SU-DHL-6 (cell line): Measurements from ENCODE around the gene TTLL8.

Experiments
- H2AFZ ChIP-seq: fragments of 200-600 bp; sonication (generic); 2 replicates; pipeline ENCODE4 v1.6.1; 2014; ENCODE audit warnings: low read depth, mild to moderate bottlenecking, moderate library complexity, mixed read lengths, antibody characterized with exemption, low read length; ENCODE audit not compliant: severe bottlenecking
- H3F3A ChIP-seq: fragments of 200-600 bp; shearing (Covaris generic); 2 replicates; pipeline ENCODE4 v1.6.0; 2016; ENCODE audit warnings: antibody characterized with exemption, mild to moderate bottlenecking; ENCODE audit not compliant: insufficient read depth
- H3K27ac ChIP-seq: fragments of 200-600 bp; sonication (generic); 2 replicates; pipeline ENCODE4 v1.5.1; 2016; ENCODE audit warnings: low read depth, mild to moderate bottlenecking, low read length, moderate library complexity, mixed read lengths
- H3K27me3 ChIP-seq: fragments of 200-600 bp; sonication (generic), shearing (Covaris generic); 2 replicates; pipeline ENCODE4 v1.6.0; 2014; ENCODE audit warnings: mild to moderate bottlenecking, low read length
- H3K36me3 ChIP-seq: fragments of 200-600 bp; sonication (generic); 2 replicates; pipeline ENCODE4 v1.6.1; 2014; ENCODE audit warnings: mild to moderate bottlenecking, low read length, mixed read lengths
- H3K4me2 ChIP-seq: fragments of 300-600, 200-600 bp; shearing (Covaris generic), sonication (generic); 2 replicates; pipeline ENCODE4 v1.6.0; 2014; ENCODE audit warnings: low read length, low read depth, mild to moderate bottlenecking; ENCODE audit not compliant: poor library complexity, severe bottlenecking
- H3K4me3 ChIP-seq: fragments of 200-600 bp; sonication (generic); 2 replicates; pipeline ENCODE4 v1.5.1; 2014; ENCODE audit warnings: antibody characterized with exemption, low read length, mild to moderate bottlenecking, mixed read lengths; ENCODE audit not compliant: insufficient read depth, poor library complexity, severe bottlenecking
- H3K79me2 ChIP-seq: fragments of 200-600 bp; sonication (generic); 2 replicates; pipeline ENCODE4 v1.6.1; 2014; ENCODE audit warnings: mild to moderate bottlenecking, low read length, moderate library complexity; ENCODE audit not compliant: insufficient read depth
- H3K9ac ChIP-seq: fragments of 200-600 bp; sonication (generic); 2 replicates; pipeline ENCODE4 v1.7.0; 2014; ENCODE audit warnings: mild to moderate bottlenecking, low read length
- H3K9me2 ChIP-seq: fragments of 200-600 bp; sonication (generic); replicated peaks from 2 replicates; pipeline ENCODE4 v1.6.1; 2014; ENCODE audit warnings: low read length; ENCODE audit not compliant: insufficient read depth
- H3K9me3 ChIP-seq: fragments of 200-600 bp; sonication (generic); 2 replicates; pipeline ENCODE4 v1.6.1; 2014; ENCODE audit warnings: low read length, mixed read lengths; ENCODE audit not compliant: insufficient read depth
- H4K20me1 ChIP-seq: fragments of 200-600 bp; sonication (generic); 2 replicates; pipeline ENCODE4 v1.6.1; 2014; ENCODE audit warnings: low read depth, mild to moderate bottlenecking, antibody characterized with exemption, low read length, moderate library complexity, mixed read lengths
- CTCF ChIP-seq: fragments of 200-600 bp; sonication (generic); IDR thresholded peaks from one replicate; pipeline ENCODE4 v1.5.1; 2017; ENCODE audit warnings: antibody characterized with exemption, mild to moderate bottlenecking, low read length, moderate library complexity; ENCODE audit not compliant: insufficient read depth, poor library complexity, severe bottlenecking
- EZH2phosphoT487 ChIP-seq: fragments of 200-600 bp; sonication (generic), shearing (Covaris generic); conservative IDR thresholded peaks from 2 replicates; pipeline ENCODE4 v1.6.1; 2018; ENCODE audit warnings: mild to moderate bottlenecking, antibody characterized with exemption, low read length, moderate library complexity, mixed read lengths

TTLL8 gene

GRCh38 chr22:50104141-50104544 is 46.0 kb upstream of the TTLL8 start:
- Histone ChIP-seq H3K27me3 (no peaks in the 10 kb centered on the region), H3K27ac (no peak overlapping the region), H3K9me3 (no peaks in the 10 kb centered on the region), H4K20me1 (no peaks in the 10 kb centered on the region), H3K4me3 (no peak overlapping the region), H3K79me2 (no peaks in the 10 kb centered on the region), H3K36me3 (no peaks in the 10 kb centered on the region), H3K9ac (no peak overlapping the region), H2AFZ (no peak overlapping the region), H3K9me2 (no peaks in the 10 kb centered on the region), H3F3A (no peaks in the 10 kb centered on the region), H3K4me2 (no peak overlapping the region)
- TF ChIP-seq CTCF = no peak
- TF ChIP-seq EZH2phosphoT487 = no peak

GRCh38 chr22:50102946-50103345 is 44.8 kb upstream of the TTLL8 start:
- Histone ChIP-seq H3K4me2 (no peak overlapping the region), H3K9me2 (no peaks in the 10 kb centered on the region), H3K9me3 (no peaks in the 10 kb centered on the region), H3K36me3 (no peaks in the 10 kb centered on the region), H3K4me3 (no peak overlapping the region), H3K79me2 (no peaks in the 10 kb centered on the region), H2AFZ (no peak overlapping the region), H3F3A (no peaks in the 10 kb centered on the region), H3K9ac (no peak overlapping the region), H3K27me3 (no peaks in the 10 kb centered on the region), H3K27ac (no peak overlapping the region), H4K20me1 (no peaks in the 10 kb centered on the region)
- TF ChIP-seq EZH2phosphoT487 = no peak
- no peak for TF ChIP-seq CTCF

- Histone ChIP-seq H3K9ac (no peak overlapping the region), H3K27ac (no peak overlapping the region), H3K36me3 (no peaks in the 10 kb centered on the region), H3K27me3 (no peaks in the 10 kb centered on the region), H3F3A (no peaks in the 10 kb centered on the region), H2AFZ (no peak overlapping the region), H3K4me3 (no peak overlapping the region), H3K9me3 (no peaks in the 10 kb centered on the region), H3K4me2 (no peak overlapping the region), H4K20me1 (no peaks in the 10 kb centered on the region), H3K9me2 (no peaks in the 10 kb centered on the region), H3K79me2 (no peaks in the 10 kb centered on the region)
- no peak for TF ChIP-seq CTCF
- TF ChIP-seq EZH2phosphoT487 = no peak
These were observed 43.9 kb upstream of the TTLL8 start for GRCh38 chr22:50101870-50102565.
